ENCODE results near the gene MMP21. TPM values are rescaled to one million over a fixed set of nuclear protein-coding genes. Genes with fewer than 3 reads are reported as not detected.
A peak's percentile ranks its signal among the peaks of the same experiment; 100 is the strongest.

The MMP21 gene
- total RNA-seq, 1 experiment from 2014 or later = not detected

- H2BK15ac ChIP-seq (ENCODE audit: low read depth, low read length) = no peak overlapping the region
- H3T11ph ChIP-seq (ENCODE audit: low read length) = no peak overlapping the region
- H2BK120ac ChIP-seq (ENCODE audit: low read depth, low read length, poor library complexity, severe bottlenecking) = no peak overlapping the region
- H3K79me2 ChIP-seq (ENCODE audit: insufficient read depth, low read length) = no peaks in the 10 kb centered on the region
- no peak overlapping the region for H4K8ac ChIP-seq (replicated peaks; ENCODE audit: insufficient read length, low read depth, low read length)
- TF ChIP-seq CTCF (conservative IDR thresholded peaks at IDR 0.05) = no peak
- DNase-seq = no peak
- H3K9me3 ChIP-seq (ENCODE audit: control insufficient read depth, low read depth, low read length) = no peaks in the 10 kb centered on the region
- no peak overlapping the region for H3K4ac ChIP-seq (ENCODE audit: low read depth, low read length)
- no peak overlapping the region; the same call in 1 of the 2 replicates for H3K14ac ChIP-seq (ENCODE audit: insufficient read depth, low read length)
- H3K4me3 Mint-ChIP-seq = no peak overlapping the region
- no peak overlapping the region for H2BK12ac ChIP-seq (ENCODE audit: insufficient read length, low read depth, low read length)
- H4K20me1 ChIP-seq (ENCODE audit: control insufficient read depth, insufficient read depth, insufficient read length) = no peaks in the 10 kb centered on the region
- no peaks in the 10 kb centered on the region; a peak in 1 of 7 replicates for H3K36me3 Mint-ChIP-seq (ENCODE audit: insufficient read depth in 1 of 3, low read depth in 3 of 3)
- H3K56ac ChIP-seq (ENCODE audit: insufficient read length, low read depth, low read length) = no peak overlapping the region
- H2BK5ac ChIP-seq (ENCODE audit: insufficient read length, low read length) = no peak overlapping the region
- no peaks in the 10 kb centered on the region for H3K27me3 ChIP-seq (ENCODE audit: insufficient read depth, low read length)
- H3K27me3 Mint-ChIP-seq (ENCODE audit: low read depth) = peaks cover 6% of the 10 kb centered on the region
- H2AK5ac ChIP-seq (ENCODE audit: insufficient read length, low read length) = no peak overlapping the region
- H3K18ac ChIP-seq (ENCODE audit: insufficient read length, low read depth, low read length) = no peak overlapping the region
- H2AFZ ChIP-seq (ENCODE audit: low read length) = no peak overlapping the region
- no CpG with 5 or more reads among the region's 11 CpGs for WGBS (ENCODE audit: extremely low coverage, insufficient read length, low lambda C conversion rate)
- H3K23ac ChIP-seq (ENCODE audit: insufficient read length, low read depth, low read length) = no peak overlapping the region
- no peak overlapping the region for H2BK20ac ChIP-seq (ENCODE audit: low read depth, low read length, poor library complexity, severe bottlenecking)
- no peaks in the 10 kb centered on the region for H3K23me2 ChIP-seq (ENCODE audit: insufficient read length, low read depth, low read length, poor library complexity, severe bottlenecking)
- H3K4me2 ChIP-seq (ENCODE audit: insufficient read depth, insufficient read length, low read length) = no peak overlapping the region
- H3K27ac Mint-ChIP-seq = peak overlapping the region in 1 of 3 experiments; percentile 10; a peak in 1 of 7 replicates
- H3K9ac ChIP-seq (ENCODE audit: extremely low read depth, insufficient read length, low read length) = no peak overlapping the region
- H4K5ac ChIP-seq (ENCODE audit: insufficient read length, low read depth, low read length) = no peak overlapping the region
- H4K91ac ChIP-seq (ENCODE audit: insufficient read length, low read depth, low read length) = no peak overlapping the region
- no peaks in the 10 kb centered on the region for H3K4me1 Mint-ChIP-seq
- no peak overlapping the region for H3K27ac ChIP-seq (ENCODE audit: insufficient read length, low read depth, low read length)
- peaks cover 0 to 9% of the 10 kb centered on the region in 2 experiments for H3K9me3 Mint-ChIP-seq
- H3K4me1 ChIP-seq (ENCODE audit: insufficient read depth, low read length) = no peaks in the 10 kb centered on the region
- no peaks in the 10 kb centered on the region for H3K79me1 ChIP-seq (ENCODE audit: insufficient read depth, low read depth, low read length, poor library complexity, severe bottlenecking)
These were observed 7.0 kb upstream of the MMP21 start for GRCh38 chr10:125782616-125783015.

Data from H9 (cell line).